ENCODE measurements around the gene CLDN8.

- no peak for TF ChIP-seq POLR2A (IDR thresholded peaks at IDR 0.05; ENCODE audit: low read depth, low read length)
- TF ChIP-seq TCF12 (IDR thresholded peaks at IDR 0.05; ENCODE audit: low read depth, low read length) = no peak
- TF ChIP-seq CTCF (IDR thresholded peaks at IDR 0.05 in 2 of 3, conservative IDR thresholded peaks at IDR 0.05 in 1 of 3; ENCODE audit: control insufficient read depth in 2 of 3, extremely low read depth in 1 of 3, insufficient read depth in 1 of 3, low read depth in 3 of 3, low read length in 3 of 3) = no peak
- no peak for TF ChIP-seq JUNB (IDR thresholded peaks at IDR 0.05)
- no peak for TF ChIP-seq REST (IDR thresholded peaks at IDR 0.05; ENCODE audit: low read depth, low read length)
- no peak for TF ChIP-seq SPI1 (IDR thresholded peaks at IDR 0.05; ENCODE audit: borderline replicate concordance, insufficient read depth, low read depth, low read length)
- TF ChIP-seq YY1 (IDR thresholded peaks at IDR 0.05; ENCODE audit: low read depth, low read length) = no peak
These were observed 18.7 kb upstream of the CLDN8 start for GRCh38 chr21:30234643-30235042.
